H9 (cell line): ENCODE results near the gene AKAP7. TPM values are rescaled to one million over a fixed set of nuclear protein-coding genes. Genes with fewer than 3 reads are reported as not detected.
A peak's percentile ranks its signal among the peaks of the same experiment; 100 is the strongest.

ENCODE experiments used
- DNase-seq: peaks from one replicate; pipeline ENCODE4 v3.0.0-alpha.2; 2017
- H2AFZ ChIP-seq: one replicate; pipeline ENCODE4 v1.6.1; 2013; ENCODE audit warnings: mild to moderate bottlenecking, low read length, control low read depth, moderate library complexity
- H2AK5ac ChIP-seq: 2 replicates; pipeline ENCODE4 v1.6.1; 2013; ENCODE audit warnings: low read length, control low read depth, mixed read lengths; ENCODE audit not compliant: insufficient read length
- H2BK120ac ChIP-seq: one replicate; pipeline ENCODE4 v1.6.1; 2013; ENCODE audit warnings: low read depth, mild to moderate bottlenecking, low read length, control low read depth, inconsistent platforms; ENCODE audit not compliant: poor library complexity, severe bottlenecking
- H2BK12ac ChIP-seq: 2 replicates; pipeline ENCODE4 v1.6.1; 2013; ENCODE audit warnings: low read length, control low read depth, mixed read lengths, low read depth; ENCODE audit not compliant: insufficient read length
- H2BK15ac ChIP-seq: 2 replicates; pipeline ENCODE4 v1.6.1; 2013; ENCODE audit warnings: low read depth, low read length, control low read depth
- H2BK20ac ChIP-seq: one replicate; pipeline ENCODE4 v1.6.1; 2013; ENCODE audit warnings: low read depth, mild to moderate bottlenecking, low read length, control low read depth, inconsistent platforms; ENCODE audit not compliant: poor library complexity, severe bottlenecking
- H2BK5ac ChIP-seq: 2 replicates; pipeline ENCODE4 v1.6.1; 2013; ENCODE audit warnings: low read length, control low read depth, mixed read lengths; ENCODE audit not compliant: insufficient read length
- H3K14ac ChIP-seq: 2 replicates; pipeline ENCODE4 v1.6.1; 2013; ENCODE audit warnings: low read length, control low read depth; ENCODE audit not compliant: insufficient read depth
- H3K18ac ChIP-seq: 2 replicates; pipeline ENCODE4 v1.6.1; 2013; ENCODE audit warnings: low read depth, mild to moderate bottlenecking, mixed read lengths, low read length, control low read depth; ENCODE audit not compliant: insufficient read length
- H3K23ac ChIP-seq: 2 replicates; pipeline ENCODE4 v1.6.1; 2013; ENCODE audit warnings: low read length, control low read depth, mixed read lengths, low read depth; ENCODE audit not compliant: insufficient read length
- H3K23me2 ChIP-seq: 2 replicates; pipeline ENCODE4 v1.6.1; 2013; ENCODE audit warnings: low read depth, mild to moderate bottlenecking, mixed read lengths, low read length, control low read depth; ENCODE audit not compliant: insufficient read length, poor library complexity, severe bottlenecking
- H3K27ac ChIP-seq: 2 replicates; pipeline ENCODE4 v1.5.1; 2013; ENCODE audit warnings: low read length, control low read depth, mixed read lengths, low read depth; ENCODE audit not compliant: insufficient read length
- H3K27me3 ChIP-seq: 2 replicates; pipeline ENCODE4 v1.6.1; 2013; ENCODE audit warnings: low read length, control low read depth, inconsistent platforms; ENCODE audit not compliant: insufficient read depth
- H3K4ac ChIP-seq: 2 replicates; pipeline ENCODE4 v1.6.1; 2013; ENCODE audit warnings: low read depth, mild to moderate bottlenecking, control low read depth, inconsistent platforms, low read length, moderate library complexity
- H3K4me1 ChIP-seq: 2 replicates; pipeline ENCODE4 v1.6.1; 2013; ENCODE audit warnings: low read length, control low read depth, inconsistent platforms; ENCODE audit not compliant: insufficient read depth
- H3K4me2 ChIP-seq: 2 replicates; pipeline ENCODE4 v1.6.1; 2013; ENCODE audit warnings: low read length, control low read depth, mixed read lengths; ENCODE audit not compliant: insufficient read length, insufficient read depth
- H3K56ac ChIP-seq: 2 replicates; pipeline ENCODE4 v1.6.1; 2013; ENCODE audit warnings: low read depth, mild to moderate bottlenecking, mixed read lengths, low read length, control low read depth; ENCODE audit not compliant: insufficient read length
- H3K79me1 ChIP-seq: 2 replicates; pipeline ENCODE4 v1.6.1; 2013; ENCODE audit warnings: low read depth, mild to moderate bottlenecking, moderate library complexity, low read length, control low read depth, inconsistent platforms; ENCODE audit not compliant: insufficient read depth, poor library complexity, severe bottlenecking
- H3K79me2 ChIP-seq: 2 replicates; pipeline ENCODE4 v1.6.1; 2013; ENCODE audit warnings: low read length, control low read depth, inconsistent platforms; ENCODE audit not compliant: insufficient read depth
- H3K9ac ChIP-seq: 2 replicates; pipeline ENCODE4 v1.6.1; 2013; ENCODE audit warnings: low read length, control low read depth, mixed read lengths; ENCODE audit not compliant: insufficient read length; ENCODE audit errors: extremely low read depth
- H3K9me3 ChIP-seq: one replicate; pipeline ENCODE4 v1.6.1; 2013; ENCODE audit warnings: low read depth, low read length, inconsistent platforms; ENCODE audit not compliant: control insufficient read depth
- H3T11ph ChIP-seq: one replicate; pipeline ENCODE4 v1.6.1; 2013; ENCODE audit warnings: mild to moderate bottlenecking, low read length, control low read depth, inconsistent platforms
- H4K20me1 ChIP-seq: one replicate; pipeline ENCODE4 v1.6.1; 2013; ENCODE audit not compliant: control insufficient read depth, insufficient read length, insufficient read depth
- H4K5ac ChIP-seq: 2 replicates; pipeline ENCODE4 v1.6.1; 2013; ENCODE audit warnings: low read depth, mild to moderate bottlenecking, mixed read lengths, low read length, control low read depth; ENCODE audit not compliant: insufficient read length
- H4K8ac ChIP-seq: replicated peaks from 2 replicates; pipeline ENCODE4 v1.6.1; 2013; ENCODE audit warnings: low read length, control low read depth, mixed read lengths, low read depth; ENCODE audit not compliant: insufficient read length
- H4K91ac ChIP-seq: 2 replicates; pipeline ENCODE4 v1.6.1; 2013; ENCODE audit warnings: low read depth, mild to moderate bottlenecking, moderate library complexity, mixed read lengths, low read length, control low read depth; ENCODE audit not compliant: insufficient read length
- H3K27ac Mint-ChIP-seq, 3 experiments: 2 replicates in 2 of 3; 3 replicates in 1 of 3; pipeline ENCODE4 v1.8.0; 2020 to 2021; ENCODE audit warnings: mixed read lengths in 3 of 3, mild to moderate bottlenecking in 1 of 3, moderate library complexity in 1 of 3
- H3K27me3 Mint-ChIP-seq: 2 replicates; pipeline ENCODE4 v1.8.0; 2021; ENCODE audit warnings: low read depth, mild to moderate bottlenecking, moderate library complexity, mixed read lengths
- H3K36me3 Mint-ChIP-seq, 3 experiments: 2 replicates in 2 of 3; 3 replicates in 1 of 3; pipeline ENCODE4 v1.8.0; 2020 to 2021; ENCODE audit warnings: low read depth in 3 of 3, mixed read lengths in 3 of 3; ENCODE audit not compliant: insufficient read depth in 1 of 3
- H3K4me1 Mint-ChIP-seq, 2 experiments: 2 replicates each; pipeline ENCODE4 v1.8.0; 2020; ENCODE audit warnings: mixed read lengths in 2 of 2
- H3K4me3 Mint-ChIP-seq, 2 experiments: 2 replicates in 1 of 2; 3 replicates in 1 of 2; pipeline ENCODE4 v1.8.0; 2020 to 2021; ENCODE audit warnings: mild to moderate bottlenecking in 2 of 2, mixed read lengths in 2 of 2, moderate library complexity in 1 of 2
- H3K9me3 Mint-ChIP-seq, 2 experiments: 2 replicates in 1 of 2; 3 replicates in 1 of 2; pipeline ENCODE4 v1.8.0; 2020; ENCODE audit warnings: mild to moderate bottlenecking in 2 of 2, mixed read lengths in 2 of 2, moderate library complexity in 1 of 2
- CTCF ChIP-seq: fragments of 200-600 bp; sonication (generic); conservative IDR thresholded peaks from 3 replicates; pipeline ENCODE4 v1.8.0; 2021; ENCODE audit warnings: antibody characterized with exemption, mild to moderate bottlenecking
- WGBS: extraction: QIAGEN DNeasy Blood & Tissue Kit; methylation state at CpG from one replicate; pipeline ENCODE4 v1.1.7; 2013; ENCODE audit warnings: missing lambda C conversion rate, low lambda C conversion rate, mixed read lengths; ENCODE audit not compliant: insufficient read length; ENCODE audit errors: extremely low coverage; 5-methylcytosine and 5-hydroxymethylcytosine counted together
- total RNA-seq: library from RNA; stranded (reverse); gene quantifications from 2 replicates; pipeline ENCODE4 v1.2.1, GENCODE V29; 2021

AKAP7 gene
- total RNA-seq, 1 experiment from 2014 or later, result 9.8 TPM

- H2AFZ ChIP-seq, result no peak overlapping the region
- H3K14ac ChIP-seq, result no peak overlapping the region
- no peak overlapping the region for H3K23ac ChIP-seq
- H2BK5ac ChIP-seq, result no peak overlapping the region
- no peak overlapping the region for H3K4ac ChIP-seq
- H2AK5ac ChIP-seq, result no peak overlapping the region
- H2BK120ac ChIP-seq, result no peak overlapping the region
- Mint-ChIP-seq H3K36me3 (peaks cover 2 to 7% (median 4%) of the 10 kb centered on the region in 3 experiments; a peak in 3 of 7 replicates), H3K4me1 (peaks cover 14 to 17% of the 10 kb centered on the region in 2 experiments), H3K9me3 (no peaks in the 10 kb centered on the region), H3K4me3 (peak overlapping the region; percentile 68 to 79; a peak in 4 of 5 replicates), H3K27ac (no peak overlapping the region), H3K27me3 (peaks cover 19% of the 10 kb centered on the region)
- no peaks in the 10 kb centered on the region for H3K9me3 ChIP-seq
- no peak overlapping the region for H3K9ac ChIP-seq
- no peaks in the 10 kb centered on the region for H3K4me1 ChIP-seq
- no peak overlapping the region for H4K91ac ChIP-seq
- no peak overlapping the region for H2BK20ac ChIP-seq
- no peak for TF ChIP-seq CTCF
- H3K23me2 ChIP-seq, result peaks cover 6% of the 10 kb centered on the region
- WGBS, result no CpG with 5 or more reads among the region's 14 CpGs
- H4K8ac ChIP-seq, result no peak overlapping the region
- no peak overlapping the region for H3K56ac ChIP-seq
- H3K27me3 ChIP-seq, result no peaks in the 10 kb centered on the region
- H3K79me1 ChIP-seq, result no peaks in the 10 kb centered on the region
- no peak overlapping the region for H3K27ac ChIP-seq
- H4K20me1 ChIP-seq, result no peaks in the 10 kb centered on the region
- H3T11ph ChIP-seq, result no peak overlapping the region
- H3K4me2 ChIP-seq, result no peak overlapping the region
- no peak for DNase-seq
- H4K5ac ChIP-seq, result no peak overlapping the region
- no peak overlapping the region for H2BK15ac ChIP-seq
- no peak overlapping the region for H3K18ac ChIP-seq
- no peaks in the 10 kb centered on the region for H3K79me2 ChIP-seq
- H2BK12ac ChIP-seq, result no peak overlapping the region
Observed at GRCh38 chr6:131134220-131134979, 867 bp upstream of the AKAP7 start.
